ENCODE data around the gene ELF1.

ELF1 gene

DNA sequence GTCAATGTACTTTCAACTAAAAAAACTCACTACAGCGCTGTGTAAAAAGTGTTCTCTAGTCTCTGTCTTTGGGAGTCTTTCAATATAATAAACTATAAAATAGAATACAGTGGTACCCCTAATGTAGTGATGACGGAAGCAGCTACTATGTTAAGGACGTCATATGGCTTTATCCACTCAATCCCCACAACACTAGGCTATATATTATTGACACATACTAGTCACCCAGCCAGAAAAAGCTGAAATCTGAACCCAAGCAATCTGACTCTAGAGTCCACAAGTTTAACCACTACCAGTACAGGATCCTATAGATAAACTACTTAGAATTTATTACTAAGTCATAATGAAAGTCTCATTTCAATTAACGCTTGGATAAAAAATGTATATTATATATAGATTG, 48.3 kb downstream of the ELF1 start:
- TF ChIP-seq GATA2 (IDR thresholded peaks at IDR 0.05; ENCODE audit: low read depth, low read length) (no peak), GATA3 (IDR thresholded peaks at IDR 0.05; ENCODE audit: low read depth, low read length) (no peak)

DNA sequence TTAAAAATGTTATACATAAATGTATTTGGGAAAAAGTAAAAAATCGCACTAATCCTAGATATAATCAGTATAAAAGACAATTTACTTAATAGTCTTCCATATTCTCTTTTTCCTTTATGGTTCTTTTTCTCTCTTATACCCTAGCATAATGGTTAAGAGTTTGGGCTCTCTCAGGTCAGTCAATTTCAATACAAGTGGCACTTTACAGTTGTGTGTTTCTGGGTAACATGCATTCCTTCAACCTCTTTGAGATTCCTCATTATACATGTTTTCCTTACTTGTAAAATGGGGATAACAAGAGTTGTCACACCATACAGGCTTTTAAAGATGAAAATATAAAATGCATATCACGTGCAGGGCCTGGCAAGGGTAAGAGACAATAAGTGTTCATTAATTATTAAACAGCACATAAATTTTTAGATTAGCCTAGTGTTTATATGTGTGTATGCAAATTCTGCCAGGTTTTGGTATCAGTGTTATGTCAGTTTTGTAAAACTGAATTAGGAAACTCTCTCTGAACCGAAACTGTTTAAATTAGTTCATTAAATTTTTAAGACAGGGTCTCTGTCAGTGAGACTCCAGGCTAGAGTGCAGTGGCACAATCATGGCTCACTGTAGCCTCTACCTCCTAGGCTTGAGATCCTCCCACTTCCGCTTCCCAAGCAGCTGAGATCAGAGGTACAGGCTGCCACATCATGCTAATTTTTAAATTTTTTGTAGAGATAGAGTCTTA, 49.8 kb downstream of the ELF1 start:
- TF ChIP-seq GATA3 (IDR thresholded peaks at IDR 0.05; ENCODE audit: low read depth, low read length), result no peak
- TF ChIP-seq GATA2 (IDR thresholded peaks at IDR 0.05; ENCODE audit: low read depth, low read length), result no peak

DNA sequence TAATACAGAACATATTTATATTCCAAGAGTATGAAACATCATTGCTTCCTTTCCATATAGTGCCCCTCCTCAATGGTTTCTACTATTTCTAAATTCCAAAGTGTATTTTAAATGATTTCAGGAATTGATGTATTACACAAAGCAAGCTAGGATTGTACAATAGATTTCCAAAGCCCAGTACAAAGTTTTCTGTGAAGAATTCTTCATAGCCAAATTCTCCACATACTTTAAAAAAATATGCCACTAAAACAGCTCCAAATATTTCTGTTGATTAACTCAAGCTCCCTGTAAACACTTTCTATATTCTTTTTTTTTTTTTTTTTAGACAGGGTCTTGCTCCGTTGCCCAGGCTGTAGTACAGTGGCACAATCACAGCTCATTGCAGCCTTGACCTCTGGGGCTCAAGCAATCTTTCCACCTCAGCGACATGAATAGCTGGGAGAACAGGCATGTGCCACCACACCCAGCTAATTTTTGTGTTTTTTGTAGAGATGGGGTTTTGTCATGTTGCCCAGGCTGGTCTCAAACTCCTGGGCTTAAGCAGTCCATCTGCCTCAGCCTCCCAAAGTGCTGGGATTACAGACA, 50.6 kb downstream of the ELF1 start:
- TF ChIP-seq GATA3 (IDR thresholded peaks at IDR 0.05; ENCODE audit: low read depth, low read length) (no peak), GATA2 (IDR thresholded peaks at IDR 0.05; ENCODE audit: low read depth, low read length) (no peak)

DNA sequence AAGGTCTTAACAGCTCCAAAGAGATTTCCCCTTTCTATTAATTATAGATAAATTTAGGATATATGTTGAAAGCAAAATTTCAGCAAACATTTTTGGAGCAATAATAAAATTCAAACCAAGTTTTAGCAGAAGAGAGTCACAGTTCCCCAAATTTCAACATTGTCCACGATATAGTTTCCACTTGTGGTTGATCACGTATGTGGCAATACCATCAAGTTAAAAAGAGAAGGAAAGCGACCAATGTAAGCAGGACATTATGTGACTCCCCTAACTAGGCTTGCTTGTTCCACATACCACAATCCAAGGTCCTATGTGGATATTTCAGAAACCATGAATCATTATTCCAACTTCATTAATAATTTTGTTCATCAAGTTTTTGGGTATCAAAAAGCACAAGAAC, 52.8 kb downstream of the ELF1 start:
- TF ChIP-seq GATA2 (IDR thresholded peaks at IDR 0.05; ENCODE audit: low read depth, low read length) (no peak), GATA3 (IDR thresholded peaks at IDR 0.05; ENCODE audit: low read depth, low read length) (no peak)

DNA sequence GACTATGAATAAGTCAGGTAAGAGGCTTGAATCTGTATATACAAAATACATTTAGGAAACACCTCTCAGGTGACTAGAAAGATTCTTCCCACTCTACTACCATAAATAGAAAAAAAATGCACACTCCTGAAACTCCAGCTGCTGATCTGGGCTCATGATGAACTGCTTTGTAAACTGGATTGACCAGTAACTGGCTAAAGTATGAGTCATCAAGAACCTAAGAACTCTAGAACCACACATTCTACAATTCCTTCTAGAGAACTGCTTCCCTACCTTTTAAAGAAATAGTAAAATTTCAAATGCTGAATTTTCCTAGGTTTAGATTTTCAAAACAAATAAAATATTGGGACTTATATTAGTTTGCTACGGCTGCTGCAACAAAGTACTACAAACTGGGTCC, 55.2 kb downstream of the ELF1 start:
- TF ChIP-seq GATA3 (IDR thresholded peaks at IDR 0.05; ENCODE audit: low read depth, low read length) (no peak), GATA2 (IDR thresholded peaks at IDR 0.05; ENCODE audit: low read depth, low read length) (no peak)

DNA sequence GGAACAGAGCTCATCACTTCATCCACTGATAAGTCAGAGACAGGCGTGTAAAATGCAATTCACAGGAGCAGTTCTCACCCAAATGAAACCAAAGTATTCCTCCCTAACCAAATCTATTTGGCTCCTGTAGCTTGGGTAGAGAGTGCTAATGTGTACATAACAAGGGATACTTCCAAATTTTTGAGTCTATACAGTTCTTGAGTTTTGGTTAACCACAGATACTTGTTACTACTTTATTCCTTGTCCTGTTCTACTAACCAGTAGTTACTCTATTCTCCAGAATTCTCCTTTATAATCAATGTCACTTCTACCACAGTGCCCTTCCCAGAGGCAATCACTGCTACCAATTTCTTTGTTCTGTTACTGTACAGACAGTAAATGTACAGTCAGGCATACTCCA, 57.3 kb downstream of the ELF1 start:
- TF ChIP-seq GATA3 (IDR thresholded peaks at IDR 0.05; ENCODE audit: low read depth, low read length) (no peak), GATA2 (IDR thresholded peaks at IDR 0.05; ENCODE audit: low read depth, low read length) (no peak)

DNA sequence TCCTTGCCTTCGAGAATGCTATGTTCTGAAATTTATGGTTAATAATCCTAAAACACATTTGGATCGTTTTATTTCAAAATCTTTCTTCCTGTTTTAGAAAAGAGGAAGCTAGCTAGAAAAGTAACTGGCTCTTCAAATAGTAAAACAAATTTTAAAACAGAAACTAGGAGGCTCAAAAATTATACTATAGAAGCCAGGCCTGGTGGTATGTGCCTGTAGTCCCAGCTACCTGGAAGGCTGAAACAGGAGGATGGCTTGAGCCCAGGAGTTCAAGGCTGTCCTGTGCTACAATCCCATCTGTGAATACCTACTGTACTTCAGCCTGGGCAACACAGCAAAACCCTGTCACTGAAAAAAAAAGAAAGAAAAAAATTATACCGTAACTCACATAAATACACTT, 57.9 kb downstream of the ELF1 start:
- TF ChIP-seq GATA3 (IDR thresholded peaks at IDR 0.05; ENCODE audit: low read depth, low read length) (no peak), GATA2 (IDR thresholded peaks at IDR 0.05; ENCODE audit: low read depth, low read length) (no peak)

DNA sequence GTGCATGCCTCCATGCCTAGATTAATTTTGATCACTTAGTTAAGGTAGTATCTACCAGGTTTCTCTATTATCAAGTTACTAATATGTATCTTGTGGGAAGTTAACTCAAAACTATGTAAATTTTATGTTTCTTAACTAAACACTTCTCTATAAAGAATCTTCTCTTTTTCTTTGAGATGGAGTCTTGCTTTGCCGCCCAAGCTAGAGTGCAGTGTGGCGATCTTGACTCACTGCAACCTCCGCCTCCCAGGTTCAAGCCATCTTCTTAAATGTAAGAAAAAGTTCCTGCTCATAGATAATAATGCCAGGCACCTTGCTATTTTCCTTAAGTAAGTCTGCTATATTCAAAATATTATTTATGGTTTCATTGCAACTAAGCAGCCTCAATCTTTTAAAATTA, 58.4 kb downstream of the ELF1 start:
- TF ChIP-seq GATA3 (IDR thresholded peaks at IDR 0.05; ENCODE audit: low read depth, low read length) (no peak), GATA2 (IDR thresholded peaks at IDR 0.05; ENCODE audit: low read depth, low read length) (no peak)

DNA sequence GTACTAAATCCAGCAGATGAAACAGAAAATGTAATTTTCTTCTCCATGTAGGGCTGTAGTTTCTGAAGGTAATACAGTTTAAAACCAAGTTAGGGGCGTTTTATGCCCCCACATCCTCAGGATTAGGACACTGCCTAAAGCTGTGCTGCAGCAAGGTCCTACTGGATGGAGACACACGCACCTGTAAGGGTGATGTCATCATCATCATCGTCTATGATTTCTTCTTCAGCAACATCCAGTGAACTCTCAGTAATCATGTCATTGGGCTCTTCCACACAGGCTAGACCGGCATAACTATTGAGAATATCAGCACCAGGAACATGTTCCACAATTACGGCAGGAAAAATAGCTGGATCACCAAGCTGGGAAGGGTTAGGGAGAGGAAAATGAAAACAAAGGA, 60.5 kb downstream of the ELF1 start:
- TF ChIP-seq GATA3 (IDR thresholded peaks at IDR 0.05; ENCODE audit: low read depth, low read length) (no peak), GATA2 (IDR thresholded peaks at IDR 0.05; ENCODE audit: low read depth, low read length) (no peak)

DNA sequence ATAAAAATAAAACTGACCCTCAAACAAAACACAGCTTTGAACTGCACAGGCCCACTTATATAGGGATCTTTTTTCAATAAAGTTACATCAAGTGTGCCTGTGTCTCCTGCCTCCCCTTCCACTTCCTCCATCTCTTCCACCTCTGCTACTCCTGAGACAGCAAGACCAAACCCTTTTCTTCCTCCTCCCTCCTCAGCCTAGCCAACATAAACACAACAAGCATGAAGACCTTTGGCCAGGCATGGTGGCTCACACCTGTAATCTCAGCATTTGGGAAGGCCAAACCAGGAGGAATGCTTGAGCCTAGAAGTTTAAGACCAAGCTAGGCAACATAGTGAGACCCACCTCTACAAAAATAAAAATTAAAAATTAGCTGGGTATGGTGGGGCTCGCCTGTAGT, 72.6 kb downstream of the ELF1 start:
- TF ChIP-seq GATA3 (IDR thresholded peaks at IDR 0.05; ENCODE audit: low read depth, low read length), result no peak
- TF ChIP-seq GATA2 (IDR thresholded peaks at IDR 0.05; ENCODE audit: low read depth, low read length), result no peak

DNA sequence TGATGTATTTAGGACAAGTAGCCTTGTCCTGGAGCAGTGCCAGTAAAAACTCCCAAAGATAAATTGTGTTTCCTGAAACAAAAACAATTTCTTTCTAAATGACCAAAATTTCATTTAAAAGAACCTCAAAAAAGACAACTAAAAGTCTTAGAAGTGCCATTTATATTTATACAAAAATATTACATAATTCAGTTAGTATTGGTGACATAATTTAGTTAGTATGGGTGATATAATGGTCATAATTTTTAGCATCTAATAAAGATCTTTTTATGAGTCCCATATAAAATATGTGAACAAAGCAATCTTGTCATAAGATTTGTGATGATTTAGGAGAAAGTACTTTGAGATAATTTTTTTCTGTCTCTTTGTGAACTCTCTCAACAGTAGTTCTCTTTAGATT, 76.0 kb downstream of the ELF1 start:
- no peak for TF ChIP-seq GATA3 (IDR thresholded peaks at IDR 0.05; ENCODE audit: low read depth, low read length)
- no peak for TF ChIP-seq GATA2 (IDR thresholded peaks at IDR 0.05; ENCODE audit: low read depth, low read length)

DNA sequence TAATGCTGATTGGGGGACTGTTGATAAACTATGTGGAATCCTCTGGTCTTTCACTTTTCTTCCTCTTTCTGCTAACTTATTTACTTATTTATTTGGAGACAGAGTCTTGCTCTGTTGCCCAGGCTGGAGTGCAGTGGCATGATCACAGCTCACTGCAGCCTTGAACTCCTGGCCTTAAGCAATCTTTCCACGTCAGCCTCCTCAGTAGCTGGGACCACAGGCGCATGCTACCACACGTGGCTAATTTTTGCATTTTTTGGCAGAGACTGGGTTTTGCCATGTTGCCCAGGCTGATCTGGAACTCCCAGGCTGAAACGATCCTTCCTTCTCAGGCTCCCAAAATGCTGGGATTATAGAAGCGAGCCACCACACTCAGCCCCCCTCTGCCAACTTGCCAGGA, 77.5 kb downstream of the ELF1 start:
- TF ChIP-seq GATA3 (IDR thresholded peaks at IDR 0.05; ENCODE audit: low read depth, low read length) (no peak), GATA2 (IDR thresholded peaks at IDR 0.05; ENCODE audit: low read depth, low read length) (no peak)

DNA sequence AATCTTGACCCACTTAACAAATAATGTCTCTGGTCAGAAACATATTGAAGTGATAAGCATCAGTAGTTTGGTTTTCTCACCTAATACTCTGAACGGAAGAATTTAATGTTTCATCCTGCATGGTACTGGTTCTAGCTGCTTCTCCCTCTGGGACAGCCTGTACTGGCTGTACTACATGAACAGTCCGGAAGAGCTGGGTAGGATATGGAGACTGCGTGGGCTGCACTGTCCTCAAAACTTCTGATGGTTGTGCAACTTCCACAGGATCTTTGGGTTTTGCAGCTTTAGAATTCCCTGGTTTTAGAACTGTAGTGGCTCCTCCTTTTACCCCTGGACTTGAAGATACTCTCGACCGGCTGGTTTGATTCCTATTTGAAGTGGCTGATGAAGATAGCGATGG, 78.3 kb downstream of the ELF1 start:
- TF ChIP-seq GATA3 (IDR thresholded peaks at IDR 0.05; ENCODE audit: low read depth, low read length), result no peak
- TF ChIP-seq GATA2 (IDR thresholded peaks at IDR 0.05; ENCODE audit: low read depth, low read length), result no peak

DNA sequence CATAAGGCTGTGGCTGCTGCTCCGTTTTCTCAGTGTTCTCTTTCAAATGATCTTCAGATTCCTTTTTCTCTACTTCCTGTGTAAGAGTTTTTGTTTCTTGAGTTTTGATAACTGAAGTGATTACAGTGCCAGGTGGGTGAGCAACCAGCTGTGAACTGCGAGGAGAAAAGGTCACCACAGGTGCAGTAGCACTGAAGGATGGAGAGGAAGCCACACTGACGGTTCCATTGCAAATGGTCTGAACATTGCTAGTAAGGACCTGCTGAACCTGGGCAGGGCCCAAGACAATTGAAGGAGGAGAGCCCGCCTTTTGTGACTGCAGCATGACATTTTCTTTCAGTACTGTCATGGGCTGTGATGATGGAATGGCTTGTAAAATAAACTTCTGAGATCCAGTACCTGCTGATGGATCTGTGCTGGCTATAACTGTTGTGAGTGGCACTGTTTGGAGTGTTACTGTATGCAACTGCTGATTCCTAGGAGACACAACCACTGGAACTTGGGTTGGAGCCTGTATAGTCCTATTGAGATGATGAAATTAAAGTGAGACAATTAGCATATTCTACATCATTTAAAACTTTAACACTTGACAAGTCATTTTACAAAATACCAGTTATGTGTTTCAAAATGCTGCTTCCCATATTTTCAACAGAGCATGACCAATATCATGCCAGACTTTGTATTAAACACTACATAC, 85.5 kb downstream of the ELF1 start:
- TF ChIP-seq GATA3 (IDR thresholded peaks at IDR 0.05; ENCODE audit: low read depth, low read length), result no peak
- no peak for TF ChIP-seq GATA2 (IDR thresholded peaks at IDR 0.05; ENCODE audit: low read depth, low read length)

DNA sequence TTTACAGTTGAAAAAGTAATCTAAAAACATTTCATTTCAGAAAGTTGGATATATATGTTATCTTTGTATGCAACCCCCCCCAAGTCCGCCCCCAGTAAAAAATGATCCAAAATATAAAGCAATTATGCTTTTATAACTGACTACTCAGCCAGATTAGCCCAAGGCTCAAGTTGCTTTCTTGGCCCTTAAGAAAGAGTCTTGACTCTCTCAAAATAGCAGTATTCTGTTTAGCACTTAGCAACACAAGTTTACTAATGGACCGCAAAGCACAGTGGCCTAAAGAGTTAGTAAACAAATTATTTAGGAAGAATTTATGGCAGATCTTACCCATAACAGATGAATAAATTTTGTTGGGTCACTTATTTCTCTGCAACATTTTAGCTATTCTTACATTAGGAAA, 86.9 kb downstream of the ELF1 start:
- TF ChIP-seq GATA3 (IDR thresholded peaks at IDR 0.05; ENCODE audit: low read depth, low read length) (no peak), GATA2 (IDR thresholded peaks at IDR 0.05; ENCODE audit: low read depth, low read length) (no peak)

Data from SH-SY5Y (cell line).